ENCODE data around the gene DUOX1.
"Not testable (repeated sequence)": the region's sequence is repeated elsewhere in the genome, so short reads cannot be mapped to it uniquely, and the experiment has no call there.

The DUOX1 gene

DNA sequence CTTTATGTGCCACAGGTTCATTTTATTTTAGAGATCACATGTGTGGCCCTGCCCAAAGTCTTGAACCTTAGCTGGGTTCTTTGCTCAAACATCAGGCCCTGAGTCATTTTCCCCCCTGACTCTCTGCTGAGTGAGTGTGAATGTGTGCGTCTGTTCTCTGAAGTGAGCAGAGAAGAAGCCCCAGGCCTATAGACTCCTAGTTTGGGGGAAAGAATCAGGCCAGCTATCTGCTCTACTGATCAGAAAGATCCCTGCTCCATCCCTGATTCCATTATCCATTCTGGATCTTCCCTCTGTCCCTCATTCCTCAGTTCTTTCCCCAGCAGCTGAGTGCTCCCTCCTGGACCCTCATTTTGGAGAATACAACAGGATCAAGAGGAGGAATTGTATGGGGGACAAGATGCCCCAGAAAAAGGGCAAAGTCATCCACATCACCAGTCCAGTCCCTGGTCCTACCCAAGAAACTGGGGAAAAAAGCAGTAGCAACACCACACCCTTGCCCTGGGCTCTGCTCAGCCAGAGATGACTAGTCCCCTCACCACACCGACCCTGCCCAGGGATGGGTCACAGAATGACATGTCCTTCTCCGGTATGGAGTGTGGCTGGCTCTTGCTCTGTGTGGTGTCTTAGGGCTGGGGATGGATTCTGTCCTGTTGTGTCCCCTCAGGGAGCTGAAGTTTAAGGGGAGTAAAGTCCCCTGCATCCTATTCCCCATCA, 3.2 kb downstream of the DUOX1 start:
- TF ChIP-seq YY1 (IDR thresholded peaks at IDR 0.05; ENCODE audit: insufficient read depth, insufficient read length) (no peak), SUZ12 (IDR thresholded peaks at IDR 0.05; ENCODE audit: extremely low read depth, insufficient read depth, insufficient read length) (no peak), ZNF274 (IDR thresholded peaks at IDR 0.05; ENCODE audit: low read depth, low read length) (no peak)
- DNase-seq (ENCODE audit: low read depth, low spot score), result no peak
- Histone ChIP-seq H3K9ac (ENCODE audit: insufficient read length, low read depth) (no peak overlapping the region), H3K27me3 (ENCODE audit: insufficient read depth, insufficient read length) (peaks cover 32% of the 10 kb centered on the region), H3K4me1 (ENCODE audit: insufficient read depth, insufficient read length) (peaks cover 5% of the 10 kb centered on the region), H3K4me3 (ENCODE audit: insufficient read length, low read depth) (no peak overlapping the region), H3K36me3 (ENCODE audit: insufficient read depth, insufficient read length, low read length) (no peaks in the 10 kb centered on the region), H3K9me3 (ENCODE audit: insufficient read depth, low read length) (no peaks in the 10 kb centered on the region)

DNA sequence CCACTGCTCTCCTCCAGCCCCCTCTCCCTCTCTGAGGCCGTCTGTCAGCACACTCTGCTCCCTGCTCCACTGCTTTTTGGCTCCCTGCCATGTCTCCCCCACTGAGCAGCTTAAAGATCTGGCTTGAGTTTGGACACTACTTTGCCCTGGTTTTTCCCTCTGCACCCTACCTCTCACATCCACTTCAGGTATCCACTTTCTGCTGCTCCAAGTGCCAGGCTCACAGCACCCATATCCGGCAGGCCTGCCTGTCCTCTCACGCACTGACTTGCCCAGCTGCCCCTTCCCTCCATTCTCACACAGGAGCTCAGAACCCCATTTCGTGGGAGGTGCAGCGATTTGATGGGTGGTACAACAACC, 3.7 kb downstream of the DUOX1 start:
- Histone ChIP-seq H3K4me1 (ENCODE audit: insufficient read depth, insufficient read length) (peaks cover 5% of the 10 kb centered on the region), H3K9me3 (ENCODE audit: insufficient read depth, low read length) (no peaks in the 10 kb centered on the region), H3K4me3 (ENCODE audit: insufficient read length, low read depth) (no peak overlapping the region), H3K36me3 (ENCODE audit: insufficient read depth, insufficient read length, low read length) (no peaks in the 10 kb centered on the region), H3K27me3 (ENCODE audit: insufficient read depth, insufficient read length) (peaks cover 26% of the 10 kb centered on the region), H3K9ac (ENCODE audit: insufficient read length, low read depth) (no peak overlapping the region)
- DNase-seq (ENCODE audit: low read depth, low spot score), result no peak
- TF ChIP-seq YY1 (IDR thresholded peaks at IDR 0.05; ENCODE audit: insufficient read depth, insufficient read length), result no peak
- no peak for TF ChIP-seq SUZ12 (IDR thresholded peaks at IDR 0.05; ENCODE audit: extremely low read depth, insufficient read depth, insufficient read length)

DNA sequence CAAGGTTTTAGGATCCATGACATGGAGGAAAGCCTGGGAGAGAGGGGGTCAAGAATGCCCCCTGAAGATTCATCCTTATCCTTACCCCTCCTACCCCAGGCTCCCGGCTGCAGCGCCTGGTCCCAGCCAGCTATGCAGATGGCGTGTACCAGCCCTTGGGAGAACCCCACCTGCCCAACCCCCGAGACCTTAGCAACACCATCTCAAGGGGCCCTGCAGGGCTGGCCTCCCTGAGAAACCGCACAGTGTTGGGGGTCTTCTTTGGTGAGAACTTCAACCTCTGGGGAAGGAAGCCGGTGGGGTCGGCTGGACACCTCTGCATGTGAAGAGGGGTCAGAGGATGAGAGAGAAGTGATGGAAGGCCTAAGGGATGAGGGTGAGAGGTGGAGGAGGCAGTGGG, 4.3 kb downstream of the DUOX1 start:
- Histone ChIP-seq H3K4me1 (ENCODE audit: insufficient read depth, insufficient read length) (peaks cover 5% of the 10 kb centered on the region), H3K36me3 (ENCODE audit: insufficient read depth, insufficient read length, low read length) (no peaks in the 10 kb centered on the region), H3K27me3 (ENCODE audit: insufficient read depth, insufficient read length) (peaks cover 21% of the 10 kb centered on the region), H3K9ac (ENCODE audit: insufficient read length, low read depth) (no peak overlapping the region), H3K4me3 (ENCODE audit: insufficient read length, low read depth) (no peak overlapping the region), H3K9me3 (ENCODE audit: insufficient read depth, low read length) (no peaks in the 10 kb centered on the region)
- TF ChIP-seq YY1 (IDR thresholded peaks at IDR 0.05; ENCODE audit: insufficient read depth, insufficient read length) (no peak), ZNF274 (IDR thresholded peaks at IDR 0.05; ENCODE audit: low read depth, low read length) (no peak), SUZ12 (IDR thresholded peaks at IDR 0.05; ENCODE audit: extremely low read depth, insufficient read depth, insufficient read length) (no peak)
- no peak for DNase-seq (ENCODE audit: low read depth, low spot score)

- Histone ChIP-seq H3K36me3 (ENCODE audit: insufficient read depth, insufficient read length, low read length) (no peaks in the 10 kb centered on the region), H3K9ac (ENCODE audit: insufficient read length, low read depth) (no peak overlapping the region), H3K27me3 (ENCODE audit: insufficient read depth, insufficient read length) (peaks cover 14% of the 10 kb centered on the region), H3K4me3 (ENCODE audit: insufficient read length, low read depth) (no peak overlapping the region), H3K4me1 (ENCODE audit: insufficient read depth, insufficient read length) (peaks cover 5% of the 10 kb centered on the region), H3K9me3 (ENCODE audit: insufficient read depth, low read length) (no peaks in the 10 kb centered on the region)
- no peak for DNase-seq (ENCODE audit: low read depth, low spot score)
- TF ChIP-seq ZNF274 (IDR thresholded peaks at IDR 0.05; ENCODE audit: low read depth, low read length) (no peak), SUZ12 (IDR thresholded peaks at IDR 0.05; ENCODE audit: extremely low read depth, insufficient read depth, insufficient read length) (no peak), YY1 (IDR thresholded peaks at IDR 0.05; ENCODE audit: insufficient read depth, insufficient read length) (no peak)
Observed at GRCh38 chr15:45134682-45135604, 5.1 kb downstream of the DUOX1 start.

- H3K36me3 ChIP-seq (ENCODE audit: insufficient read depth, insufficient read length, low read length); H3K27me3 ChIP-seq (ENCODE audit: insufficient read depth, insufficient read length); DNase-seq (ENCODE audit: low read depth, low spot score); H3K9ac ChIP-seq (ENCODE audit: insufficient read length, low read depth); H3K9me3 ChIP-seq (ENCODE audit: insufficient read depth, low read length); H3K4me3 ChIP-seq (ENCODE audit: insufficient read length, low read depth); H3K4me1 ChIP-seq (ENCODE audit: insufficient read depth, insufficient read length): not testable (repeated sequence)
Observed at GRCh38 chr15:45135705-45136377, 6.0 kb downstream of the DUOX1 start.

- peaks cover 3% of the 10 kb centered on the region for H3K4me1 ChIP-seq (ENCODE audit: insufficient read depth, insufficient read length)
- no peak for TF ChIP-seq YY1 (IDR thresholded peaks at IDR 0.05; ENCODE audit: insufficient read depth, insufficient read length)
- no peak for TF ChIP-seq SUZ12 (IDR thresholded peaks at IDR 0.05; ENCODE audit: extremely low read depth, insufficient read depth, insufficient read length)
- TF ChIP-seq ZNF274 (IDR thresholded peaks at IDR 0.05; ENCODE audit: low read depth, low read length), result no peak
- no peak overlapping the region for H3K4me3 ChIP-seq (ENCODE audit: insufficient read length, low read depth)
- H3K9ac ChIP-seq (ENCODE audit: insufficient read length, low read depth), result no peak overlapping the region
- H3K27me3 ChIP-seq (ENCODE audit: insufficient read depth, insufficient read length), result peaks cover under 1% of the 10 kb centered on the region
- no peak for DNase-seq (ENCODE audit: low read depth, low spot score)
- no peaks in the 10 kb centered on the region for H3K9me3 ChIP-seq (ENCODE audit: insufficient read depth, low read length)
- peaks cover 2% of the 10 kb centered on the region for H3K36me3 ChIP-seq (ENCODE audit: insufficient read depth, insufficient read length, low read length)
Observed at GRCh38 chr15:45136378-45136764, 6.6 kb downstream of the DUOX1 start.

- Histone ChIP-seq H3K36me3 (ENCODE audit: insufficient read depth, insufficient read length, low read length) (peaks cover 4% of the 10 kb centered on the region), H3K27me3 (ENCODE audit: insufficient read depth, insufficient read length) (no peaks in the 10 kb centered on the region), H3K4me3 (ENCODE audit: insufficient read length, low read depth) (no peak overlapping the region), H3K9ac (ENCODE audit: insufficient read length, low read depth) (no peak overlapping the region), H3K9me3 (ENCODE audit: insufficient read depth, low read length) (no peaks in the 10 kb centered on the region), H3K4me1 (ENCODE audit: insufficient read depth, insufficient read length) (peaks cover 3% of the 10 kb centered on the region)
- no peak for DNase-seq (ENCODE audit: low read depth, low spot score)
- TF ChIP-seq ZNF274 (IDR thresholded peaks at IDR 0.05; ENCODE audit: low read depth, low read length) (no peak), SUZ12 (IDR thresholded peaks at IDR 0.05; ENCODE audit: extremely low read depth, insufficient read depth, insufficient read length) (no peak), YY1 (IDR thresholded peaks at IDR 0.05; ENCODE audit: insufficient read depth, insufficient read length) (no peak)
Observed at GRCh38 chr15:45137703-45138102, 7.9 kb downstream of the DUOX1 start.
